ENCODE results near the gene NR1D1.

GRCh38 chr17:40122999-40123810 is 22.8 kb upstream of the NR1D1 start:
- TF ChIP-seq ZNF274 (IDR thresholded peaks at IDR 0.05; ENCODE audit: low read depth, low read length): no peak
- no peak for TF ChIP-seq YY1 (IDR thresholded peaks at IDR 0.05; ENCODE audit: insufficient read depth, insufficient read length)
- TF ChIP-seq SUZ12 (IDR thresholded peaks at IDR 0.05; ENCODE audit: extremely low read depth, insufficient read depth, insufficient read length): no peak
